Left ventricle myocardium inferior (tissue), 1 donor: ENCODE results near the gene HNRNPF. TPM values are rescaled to one million over a fixed set of nuclear protein-coding genes. Genes with fewer than 3 reads are reported as not detected.

Experiments
- DNase-seq: peaks from one replicate; pipeline ENCODE4 v3.0.0-alpha.2; 2020
- H3K27ac ChIP-seq: fragments of 200-600 bp; replicated peaks from 2 replicates; pipeline ENCODE4 v1.8.0; 2021
- H3K27me3 ChIP-seq: fragments of 200-600 bp; 2 replicates; pipeline ENCODE4 v1.8.0; 2021; ENCODE audit warnings: low read depth
- H3K36me3 ChIP-seq: fragments of 200-600 bp; 2 replicates; pipeline ENCODE4 v1.8.0; 2021
- H3K4me1 ChIP-seq: fragments of 200-600 bp; 2 replicates; pipeline ENCODE4 v1.8.0; 2021
- H3K4me3 ChIP-seq: fragments of 200-600 bp; 2 replicates; pipeline ENCODE4 v1.8.0; 2021; ENCODE audit warnings: mild to moderate bottlenecking, moderate library complexity
- H3K9me3 ChIP-seq: fragments of 200-600 bp; replicated peaks from 2 replicates; pipeline ENCODE4 v1.8.0; 2021
- CTCF ChIP-seq: fragments of 200-600 bp; IDR thresholded peaks from 2 replicates; pipeline ENCODE4 v1.8.0; 2021; ENCODE audit warnings: antibody characterized with exemption, mild to moderate bottlenecking, borderline replicate concordance
- intact Hi-C: fragments of 100-400 bp; cut with micrococcal nuclease; formaldehyde crosslinking; loops from one replicate; pipeline ENCODE4 v1.11.0; 2022
- total RNA-seq: library from RNA; stranded (reverse); fragmentation: NEBNext Ultra II Directional; extraction: Animal tissue kit (Norgen Biotek cat#: 25700); gene quantifications from one replicate; pipeline ENCODE4 v1.2.1, GENCODE V29; 2021
- donor health status: DM: no; HTN: yes; CAD: no; lungs with severe emphysema.

Gene HNRNPF
- total RNA-seq, 1 donor from 2014 or later = 70.5 TPM

- Histone ChIP-seq H3K4me3 (no peak overlapping the region), H3K4me1 (peaks cover 9% of the 10 kb centered on the region), H3K27me3 (peaks cover 31% of the 10 kb centered on the region), H3K36me3 (no peaks in the 10 kb centered on the region), H3K27ac (no peak overlapping the region), H3K9me3 (no peaks in the 10 kb centered on the region)
- intact Hi-C loops = loop anchor here (10.0 kb wide), 1 partner anchor 53 kb away; no protein-coding TSS in a partner anchor
- no peak for DNase-seq
- no peak for TF ChIP-seq CTCF
Observed at GRCh38 chr10:43347997-43348396, 61.0 kb downstream of the HNRNPF start.

GRCh38 chr10:43344051-43344450 lies 64.9 kb downstream of the HNRNPF start:
- intact Hi-C loops = loop anchor here (10.0 kb wide), 1 partner anchor 49 kb away; no protein-coding TSS in a partner anchor
- Histone ChIP-seq H3K27ac (no peak overlapping the region), H3K4me1 (no peaks in the 10 kb centered on the region), H3K9me3 (no peaks in the 10 kb centered on the region), H3K27me3 (peaks cover 45% of the 10 kb centered on the region), H3K4me3 (no peak overlapping the region), H3K36me3 (no peaks in the 10 kb centered on the region)
- no peak for DNase-seq
- TF ChIP-seq CTCF = no peak

DNA sequence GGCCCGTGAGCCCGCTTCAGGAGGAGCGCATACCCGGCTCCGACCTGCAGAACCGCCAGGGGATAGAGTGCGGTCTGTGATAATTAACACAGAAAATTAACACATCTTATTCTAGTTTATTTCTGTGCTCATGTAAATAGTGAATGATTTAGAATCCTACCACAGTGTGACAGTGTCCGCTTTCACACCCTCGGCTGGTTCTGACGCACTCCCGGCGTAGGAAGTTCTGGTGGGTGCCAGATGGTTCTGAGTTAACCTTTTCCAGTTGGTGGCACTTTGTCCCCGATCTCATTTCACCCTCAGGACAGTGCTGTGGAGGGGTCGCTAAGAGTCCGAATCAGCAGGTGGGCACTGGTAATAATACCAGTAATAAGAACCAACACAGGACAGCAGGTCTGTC lies 65.9 kb downstream of the HNRNPF start:
- H3K27ac ChIP-seq = no peak overlapping the region
- no peaks in the 10 kb centered on the region for H3K4me1 ChIP-seq
- intact Hi-C loops = loop anchor here (10.0 kb wide), 1 partner anchor 48 kb away; no protein-coding TSS in a partner anchor
- H3K36me3 ChIP-seq = no peaks in the 10 kb centered on the region
- H3K4me3 ChIP-seq = no peak overlapping the region
- peaks cover 51% of the 10 kb centered on the region for H3K27me3 ChIP-seq
- H3K9me3 ChIP-seq = no peaks in the 10 kb centered on the region
- no peak for DNase-seq
- no peak for TF ChIP-seq CTCF

- no peak for DNase-seq
- TF ChIP-seq CTCF = no peak
- Histone ChIP-seq H3K4me3 (no peak overlapping the region), H3K36me3 (no peaks in the 10 kb centered on the region), H3K9me3 (no peaks in the 10 kb centered on the region), H3K27ac (no peak overlapping the region), H3K4me1 (no peaks in the 10 kb centered on the region), H3K27me3 (peaks cover 53% of the 10 kb centered on the region)
- intact Hi-C loops = loop anchor here (10.0 kb wide), 1 partner anchor 48 kb away; no protein-coding TSS in a partner anchor
Observed at GRCh38 chr10:43342279-43343125, 66.5 kb downstream of the HNRNPF start.

- H3K27ac ChIP-seq = no peak overlapping the region
- H3K4me1 ChIP-seq = no peaks in the 10 kb centered on the region
- TF ChIP-seq CTCF = no peak
- H3K27me3 ChIP-seq = peaks cover 59% of the 10 kb centered on the region
- intact Hi-C loops = loop anchor here (10.0 kb wide), 1 partner anchor 47 kb away; no protein-coding TSS in a partner anchor
- H3K4me3 ChIP-seq = no peak overlapping the region
- no peaks in the 10 kb centered on the region for H3K36me3 ChIP-seq
- no peaks in the 10 kb centered on the region for H3K9me3 ChIP-seq
- DNase-seq = no peak
Observed at GRCh38 chr10:43341450-43341849, 67.5 kb downstream of the HNRNPF start.
